B cell (primary cell): ENCODE data around the gene NEU2. TPM values are rescaled to one million over a fixed set of nuclear protein-coding genes. Genes with fewer than 3 reads are reported as not detected.

Source experiments
- ATAC-seq: fragments of 200-7000 bp; cut with Tn5 transposase; one replicate; pipeline ENCODE4 v1.10.0; 2021; ENCODE audit warnings: low read depth, mild to moderate bottlenecking, moderate number of reproducible peaks, moderate library complexity
- CTCF ChIA-PET: fragments of 350-600 bp; sonication (Branson Sonifier 250); formaldehyde crosslinking; loops from one replicate; lab custom pipeline; 2021; ENCODE audit warnings: antibody characterized with exemption, inconsistent platforms; lab: Charles Lee
- POLR2A ChIA-PET: fragments of 350-600 bp; sonication (Branson Sonifier 250); formaldehyde crosslinking; loops from one replicate; lab custom pipeline; 2021; ENCODE audit warnings: antibody characterized with exemption; lab: Charles Lee
- DNase-seq: peaks from one replicate; pipeline ENCODE4 v3.0.0; 2013
- H2AFZ ChIP-seq: 2 replicates; pipeline ENCODE4 v1.6.1; 2012; ENCODE audit warnings: mild to moderate bottlenecking, low read depth, low read length; ENCODE audit not compliant: insufficient read depth, poor library complexity, severe bottlenecking
- H3K27ac ChIP-seq, 2 donors: 1 replicate in 1 of 2; 2 replicates in 1 of 2; pipeline ENCODE4 v1.5.1; 2012 to 2013; ENCODE audit warnings: low read length in 2 of 2, mild to moderate bottlenecking in 2 of 2, moderate library complexity in 1 of 2
- H3K27me3 ChIP-seq, 4 experiments: fragments of 200-600 bp in 1 of 4; sonication (generic) in 1 of 4; replicated peaks in 1 of 4; 1 replicate in 2 of 4; 2 replicates in 2 of 4; pipeline versions ENCODE4 v1.6.1 to v1.7.0; 2013 to 2016; ENCODE audit warnings: low read length in 3 of 4, mild to moderate bottlenecking in 2 of 4, mixed read lengths in 1 of 4, moderate library complexity in 1 of 4; ENCODE audit not compliant: insufficient read depth in 4 of 4, control insufficient read depth in 3 of 4; ENCODE audit errors: control extremely low read depth in 1 of 4
- H3K36me3 ChIP-seq, 2 experiments: replicated peaks in 1 of 2; 1 replicate in 1 of 2; 2 replicates in 1 of 2; pipeline versions ENCODE4 v1.6.1 to v1.7.1; 2013; ENCODE audit warnings: low read length in 1 of 2; ENCODE audit not compliant: insufficient read depth in 2 of 2, control insufficient read depth in 1 of 2; ENCODE audit errors: control extremely low read depth in 1 of 2, extremely low read depth in 1 of 2
- H3K4me1 ChIP-seq, 2 donors: fragments of 200-600 bp in 1 of 2; sonication (generic) in 1 of 2; 1 replicate in 1 of 2; 2 replicates in 1 of 2; pipeline versions ENCODE4 v1.5.1 to v1.6.1; 2013 to 2017; ENCODE audit warnings: low read length in 2 of 2; ENCODE audit not compliant: control insufficient read depth in 2 of 2, insufficient read depth in 2 of 2
- H3K4me2 ChIP-seq: replicated peaks from 2 replicates; pipeline ENCODE3; 2012; ENCODE audit warnings: mild to moderate bottlenecking, low read depth, low read length; ENCODE audit not compliant: poor library complexity, severe bottlenecking
- H3K4me3 ChIP-seq, 5 experiments: fragments of 200-600 bp in 1 of 5; sonication (generic) in 1 of 5; 1 replicate in 3 of 5; 2 replicates in 2 of 5; pipeline versions ENCODE4 v1.5.1 to v1.7.0; 2011 to 2016; ENCODE audit warnings: low read length in 4 of 5, mild to moderate bottlenecking in 4 of 5, low read depth in 2 of 5, control low read depth in 1 of 5, moderate library complexity in 1 of 5; ENCODE audit not compliant: insufficient read depth in 1 of 5; ENCODE audit errors: control extremely low read depth in 1 of 5, extremely low read depth in 1 of 5
- H3K79me2 ChIP-seq: fragments of 200-600 bp; sonication (generic); one replicate; pipeline ENCODE4 v1.6.0; 2016; ENCODE audit warnings: low read length; ENCODE audit not compliant: control insufficient read depth, insufficient read depth
- H3K9ac ChIP-seq: fragments of 200-600 bp; sonication (generic); 2 replicates; pipeline ENCODE4 v1.6.1; 2017; ENCODE audit warnings: mild to moderate bottlenecking, low read length, moderate library complexity
- H3K9me3 ChIP-seq, 3 donors: one replicate each; pipeline versions ENCODE4 v1.6.1 to v1.7.1; 2013; ENCODE audit warnings: low read length in 2 of 3; ENCODE audit not compliant: control insufficient read depth in 2 of 3, insufficient read depth in 1 of 3; ENCODE audit errors: control extremely low read depth in 1 of 3
- H4K20me1 ChIP-seq: 2 replicates; pipeline ENCODE4 v1.6.0; 2012; ENCODE audit warnings: mild to moderate bottlenecking, low read length; ENCODE audit not compliant: insufficient read depth, control insufficient read depth, poor library complexity, severe bottlenecking
- H3K27ac Mint-ChIP-seq: one replicate; pipeline ENCODE4 v1.8.0; 2021; ENCODE audit warnings: mixed read lengths
- H3K27me3 Mint-ChIP-seq: one replicate; pipeline ENCODE4 v1.8.0; 2021; ENCODE audit warnings: mixed read lengths
- H3K4me1 Mint-ChIP-seq: one replicate; pipeline ENCODE4 v1.8.0; 2021; ENCODE audit warnings: mixed read lengths
- H3K4me3 Mint-ChIP-seq: one replicate; pipeline ENCODE4 v1.8.0; 2021; ENCODE audit warnings: mixed read lengths
- H3K9me3 Mint-ChIP-seq: one replicate; pipeline ENCODE4 v1.8.0; 2022; ENCODE audit warnings: mixed read lengths; ENCODE audit not compliant: insufficient read depth
- CTCF ChIP-seq: fragments of 200-600 bp; IDR thresholded peaks from one replicate; pipeline ENCODE4 v1.8.0; 2022; ENCODE audit warnings: antibody characterized with exemption, mild to moderate bottlenecking
- EZH2 ChIP-seq: IDR thresholded peaks from 2 replicates; pipeline ENCODE4 v1.6.1; 2012; ENCODE audit warnings: borderline replicate concordance, low read depth, mild to moderate bottlenecking, moderate library complexity, low read length; ENCODE audit not compliant: insufficient read depth, poor library complexity, severe bottlenecking
- WGBS: methylation state at CpG from one replicate; pipeline ENCODE4 v1.1.5; 2013; ENCODE audit warnings: missing lambda C conversion rate; ENCODE audit not compliant: insufficient coverage; 5-methylcytosine and 5-hydroxymethylcytosine counted together
- intact Hi-C: fragments of 100-400 bp; cut with micrococcal nuclease; formaldehyde crosslinking; loops from one replicate; pipeline ENCODE4 v1.10.0; 2022
- polyA plus RNA-seq: library from polyadenylated mRNA; depleted of rRNA; stranded (reverse); fragments of >200 nt; gene quantifications from 2 replicates; pipeline ENCODE4 v1.2.3, GENCODE V29; 2012
- total RNA-seq, 2 donors: library from RNA; stranded (reverse); fragments of 120-200 nt in 1 of 2; gene quantifications; 1 replicate in 1 of 2; 2 replicates in 1 of 2; pipeline versions ENCODE4 v1.2.3 to v1.2.4, GENCODE V29; 2013 to 2022

Gene NEU2
- total and polyA plus RNA-seq, 2 donors (not counting 1 experiment from before 2014, with no cell fraction given): not detected

GRCh38 chr2:233048569-233049193, 16.2 kb downstream of the NEU2 start:
- Histone ChIP-seq H3K9ac (no peak overlapping the region), H3K27me3 (no peaks in the 10 kb centered on the region), H3K79me2 (peaks cover 2% of the 10 kb centered on the region), H3K4me1 (peaks cover 0 to under 1% of the 10 kb centered on the region in 2 donors), H3K36me3 (no peaks in the 10 kb centered on the region), H3K4me2 (no peak overlapping the region), H3K9me3 (no peaks in the 10 kb centered on the region), H4K20me1 (no peaks in the 10 kb centered on the region), H2AFZ (no peak overlapping the region), H3K4me3 (no peak overlapping the region), H3K27ac (no peak overlapping the region)
- H3K4me1 Mint-ChIP-seq: peaks cover under 1% of the 10 kb centered on the region
- no peaks in the 10 kb centered on the region for H3K27me3 Mint-ChIP-seq
- no peak overlapping the region for H3K27ac Mint-ChIP-seq
- CTCF ChIA-PET: interaction anchor here (3.5 kb wide), 1 partner anchor 12 kb away, joined by 14 read pairs; the partner anchor contains the start of gene INPP5D
- no peak for ATAC-seq
- WGBS: 90% methylated on average over 10 of the region's 10 CpGs
- no peak overlapping the region for H3K4me3 Mint-ChIP-seq
- POLR2A ChIA-PET: interaction anchor here (0.6 kb wide), 1 partner anchor 271 kb away, joined by 5 read pairs; no protein-coding TSS in a partner anchor
- H3K9me3 Mint-ChIP-seq: no peaks in the 10 kb centered on the region
- TF ChIP-seq EZH2 (no peak), CTCF (no peak)
- intact Hi-C loops: no loop called here
- no peak for DNase-seq

GRCh38 chr2:233049194-233049761, 16.8 kb downstream of the NEU2 start:
- Mint-ChIP-seq H3K27ac (no peak overlapping the region), H3K9me3 (no peaks in the 10 kb centered on the region), H3K4me1 (peaks cover 6% of the 10 kb centered on the region), H3K4me3 (no peak overlapping the region), H3K27me3 (no peaks in the 10 kb centered on the region)
- Histone ChIP-seq H3K27me3 (no peaks in the 10 kb centered on the region), H3K9me3 (no peaks in the 10 kb centered on the region), H3K79me2 (peaks cover 8% of the 10 kb centered on the region), H3K9ac (no peak overlapping the region), H3K36me3 (no peaks in the 10 kb centered on the region), H2AFZ (no peak overlapping the region), H3K4me3 (no peak overlapping the region), H3K4me1 (peaks cover 6% of the 10 kb centered on the region in 2 donors), H3K27ac (no peak overlapping the region), H4K20me1 (no peaks in the 10 kb centered on the region), H3K4me2 (no peak overlapping the region)
- DNase-seq (no peak), ATAC-seq (no peak)
- CTCF ChIA-PET: interaction anchor here (0.9 to 3.5 kb wide), 2 partner anchors 11 to 214 kb away, joined by 3 to 14 read pairs; partner anchors contain the start of gene INPP5D
- WGBS: 85% methylated on average over 3 of the region's 4 CpGs
- intact Hi-C loops: no loop called here
- TF ChIP-seq EZH2: no peak
- no peak for TF ChIP-seq CTCF
- POLR2A ChIA-PET: no interaction called here
